HepG2 (cell line): Measurements from ENCODE around the gene EREG. TPM values are rescaled to one million over a fixed set of nuclear protein-coding genes. Genes with fewer than 3 reads are reported as not detected.

Experiments used
- ATAC-seq: fragments of 200-7000 bp; cut with Tn5 transposase; 3 replicates; pipeline ENCODE4 v1.9.1; 2020; ENCODE audit warnings: mild to moderate bottlenecking, moderate library complexity
- BruUV-seq: library from RNA; stranded (reverse); fragments of 400-500 nt; replicated peaks from 2 replicates; lab custom pipeline; 2021; lab: Mats Ljungman, UMichigan
- CTCF ChIA-PET: fragments of 300-600 bp; formaldehyde crosslinking; extraction: SDS; loops from one replicate; lab custom pipeline; 2021; ENCODE audit warnings: low total read pairs, inconsistent platforms, low intra/inter-chr PET ratio; lab: Yijun Ruan, JAX
- POLR2A ChIA-PET: fragments of 350-600 bp; sonication (Branson Sonifier 250); formaldehyde crosslinking; loops from one replicate; lab custom pipeline; 2020; ENCODE audit warnings: antibody characterized with exemption, inconsistent platforms; lab: Yijun Ruan, JAX
- DNase-seq: peaks from one replicate; pipeline ENCODE4 v3.0.0-alpha.2; 2015; ENCODE audit warnings: low spot score
- FAIRE-seq: peaks from 3 replicates; lab custom pipeline; 2011; peaks lifted over from hg19 to GRCh38; lab: Jason Lieb, UNC
- H2AFZ ChIP-seq: one replicate; pipeline ENCODE4 v1.6.1; 2011; ENCODE audit warnings: low read length, inconsistent platforms
- H3K27ac ChIP-seq: fragments of 300-600 bp; 3 replicates; pipeline ENCODE4 v1.8.0; 2011; ENCODE audit warnings: mixed run types, mild to moderate bottlenecking, mixed read lengths, low read length, inconsistent platforms; ENCODE audit not compliant: insufficient read depth; ENCODE audit errors: extremely low read length
- H3K27me3 ChIP-seq, 2 experiments: fragments of 200-600 bp in 1 of 2; 2 replicates in 1 of 2; 3 replicates in 1 of 2; pipeline versions ENCODE4 v1.6.0 to v1.8.0; 2011; ENCODE audit warnings: low read length in 2 of 2, mild to moderate bottlenecking in 2 of 2, moderate library complexity in 2 of 2, inconsistent platforms in 1 of 2; ENCODE audit not compliant: insufficient read depth in 2 of 2, control insufficient read depth in 1 of 2
- H3K36me3 ChIP-seq, 2 experiments: fragments of 200-600 bp in 1 of 2; replicated peaks in 1 of 2; 2 replicates in 1 of 2; 3 replicates in 1 of 2; pipeline versions ENCODE4 v1.5.1 to v1.8.0; 2011; ENCODE audit warnings: low read length in 2 of 2, inconsistent platforms in 1 of 2; ENCODE audit not compliant: insufficient read depth in 2 of 2, control insufficient read depth in 1 of 2
- H3K4me1 ChIP-seq: 2 replicates; pipeline ENCODE4 v1.5.1; 2012; ENCODE audit warnings: low read length, inconsistent platforms; ENCODE audit not compliant: insufficient read depth
- H3K4me2 ChIP-seq: 2 replicates; pipeline ENCODE4 v1.6.0; 2011; ENCODE audit warnings: low read depth, low read length, inconsistent platforms
- H3K4me3 ChIP-seq, 3 experiments: fragments of 200-600 bp in 1 of 3; sonication (generic), shearing (Covaris generic) in 1 of 3; replicated peaks in 1 of 3; 2 replicates each; pipeline ENCODE4 v1.5.1; 2011 to 2016; ENCODE audit warnings: low read length in 3 of 3, inconsistent platforms in 2 of 3, low read depth in 2 of 3, mild to moderate bottlenecking in 2 of 3, control low read depth in 1 of 3, mixed read lengths in 1 of 3; ENCODE audit not compliant: insufficient read depth in 1 of 3
- H3K79me2 ChIP-seq: one replicate; pipeline ENCODE4 v1.6.1; 2011; ENCODE audit warnings: low read length, inconsistent platforms; ENCODE audit not compliant: insufficient read depth
- H3K9ac ChIP-seq: 2 replicates; pipeline ENCODE4 v1.6.0; 2011; ENCODE audit warnings: mild to moderate bottlenecking, low read depth, low read length, inconsistent platforms; ENCODE audit not compliant: insufficient read depth
- H3K9me3 ChIP-seq: 2 replicates; pipeline ENCODE4 v1.5.1; 2012; ENCODE audit warnings: mild to moderate bottlenecking, low read length
- H4K20me1 ChIP-seq: 2 replicates; pipeline ENCODE4 v1.6.0; 2011; ENCODE audit warnings: inconsistent platforms, mild to moderate bottlenecking, low read length, moderate library complexity; ENCODE audit not compliant: insufficient read depth
- FIP1L1 ChIP-seq: fragments of 200-400 bp; formaldehyde crosslinking; IDR thresholded peaks from 2 replicates; pipeline ENCODE4 v1.6.1; 2018; ENCODE audit warnings: low read depth, mild to moderate bottlenecking, low read length, moderate library complexity, borderline replicate concordance; ENCODE audit not compliant: insufficient read depth
- HNF4G ChIP-seq, 2 experiments: sonication (generic) in 1 of 2; formaldehyde crosslinking in 1 of 2; IDR thresholded peaks; 2 replicates each; pipeline versions ENCODE4 v1.4.0 to v1.6.1; 2011 to 2020; ENCODE audit warnings: borderline replicate concordance in 2 of 2, low read depth in 2 of 2, mild to moderate bottlenecking in 2 of 2, low read length in 1 of 2, missing genetic modification reagents in 1 of 2, moderate library complexity in 1 of 2
- MED1 ChIP-seq: sonication (generic); formaldehyde crosslinking; IDR thresholded peaks from 2 replicates; pipeline ENCODE4 v1.4.0; 2020; ENCODE audit warnings: missing genetic modification reagents
- RARA ChIP-seq: IDR thresholded peaks from 2 replicates; pipeline ENCODE4 v1.6.1; 2016; ENCODE audit warnings: missing genetic modification reagents, missing compliant biosample characterization
- SP5 ChIP-seq: IDR thresholded peaks from 2 replicates; pipeline ENCODE4 v1.6.1; 2016; ENCODE audit warnings: low read depth, borderline replicate concordance
- ZNF24 ChIP-seq: fragments of 450-650 bp; IDR thresholded peaks from 2 replicates; pipeline ENCODE4 v1.6.1; 2017; ENCODE audit warnings: antibody characterized with exemption, mild to moderate bottlenecking
- ZNF367 ChIP-seq: sonication (generic); formaldehyde crosslinking; IDR thresholded peaks from 2 replicates; pipeline ENCODE4 v1.4.0; 2020; ENCODE audit warnings: missing genetic modification reagents, borderline replicate concordance
- WGBS: methylation state at CpG from one replicate; pipeline ENCODE4 v1.1.6; 2017; ENCODE audit warnings: low lambda C conversion rate; 5-methylcytosine and 5-hydroxymethylcytosine counted together
- in situ Hi-C: cut with HindIII; loops from 2 replicates; pipeline ENCODE4 v1.10.0; 2017; ENCODE audit warnings: low pct_unique_long_range_greater_than_20kb; ENCODE audit not compliant: extremely low pct_ligation_motif_present
- intact Hi-C: fragments of 100-400 bp; cut with micrococcal nuclease; formaldehyde crosslinking; loops from one replicate; pipeline ENCODE4 v1.10.0; 2022; ENCODE audit not compliant: unreplicated experiment
- polyA plus RNA-seq, 8 experiments: library from polyadenylated mRNA; depleted of rRNA in 3 of 8; stranded (reverse) in 7 of 8; unstranded in 1 of 8; fragments of >200 nt; fragmentation: Illumina TruSeq in 4 of 8; extraction: Trizol in 4 of 8; gene quantifications; 2 replicates each; pipeline versions ENCODE4 v1.2.1 to v1.2.3, GENCODE V29; 2011 to 2016; ENCODE audit warnings: low read depth in 4 of 8, missing spikeins in 1 of 8, mixed read lengths in 1 of 8; ENCODE audit not compliant: insufficient read depth in 1 of 8
- total RNA-seq, 5 experiments: library from RNA; depleted of rRNA; stranded (reverse); fragments of >200 nt; fragmentation: Illumina TruSeq; extraction: Trizol; gene quantifications; 2 replicates each; pipeline ENCODE4 v1.2.3, GENCODE V29; 2016; ENCODE audit warnings: low read depth in 1 of 5
- TF ChIP-seq, protein P1 (sequence below): sonication (generic); formaldehyde crosslinking; IDR thresholded peaks from 2 replicates; pipeline ENCODE4 v1.4.0; 2020; ENCODE audit warnings: missing genetic modification reagents
- TF ChIP-seq, protein P2 (sequence below): sonication (generic); formaldehyde crosslinking; IDR thresholded peaks from 2 replicates; pipeline ENCODE4 v1.4.0; 2020; ENCODE audit warnings: missing genetic modification reagents
- TF ChIP-seq, protein P3 (sequence below): sonication (generic); formaldehyde crosslinking; IDR thresholded peaks from 2 replicates; pipeline ENCODE4 v1.5.0; 2020; ENCODE audit warnings: mild to moderate bottlenecking, missing genetic modification reagents, borderline replicate concordance
- TF ChIP-seq, protein P4 (sequence below): sonication (generic); formaldehyde crosslinking; IDR thresholded peaks from 2 replicates; pipeline ENCODE4 v1.9.0; 2022; ENCODE audit warnings: missing genetic modification reagents, mild to moderate bottlenecking, borderline replicate concordance

EREG gene
- total and polyA plus RNA-seq, 2 of the 13 experiments (the other 11 are each of a cell fraction or from before 2014, with no cell fraction given): 0.11 to 0.13 TPM

DNA sequence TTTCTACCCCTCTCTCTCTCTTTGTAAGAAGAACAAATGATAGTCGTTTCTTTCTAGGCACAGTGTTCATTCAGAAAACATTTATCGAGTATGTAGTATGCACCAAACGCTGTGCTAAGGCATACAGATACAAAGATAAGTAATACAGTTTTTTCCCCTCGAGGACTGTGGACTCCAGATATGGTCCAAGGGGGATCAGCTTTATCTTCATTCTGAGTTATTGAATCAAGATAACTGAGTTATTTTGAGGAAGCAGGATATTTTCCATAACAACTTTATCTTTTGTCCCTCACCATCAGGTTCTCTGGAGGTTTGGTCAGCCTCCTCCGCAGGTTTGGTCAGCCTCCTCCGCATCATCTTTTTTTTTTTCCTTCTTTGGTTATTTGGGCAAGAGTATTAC is 15.0 kb downstream of the EREG start:
- Histone ChIP-seq H3K4me3 (no peak overlapping the region), H3K9me3 (no peaks in the 10 kb centered on the region), H2AFZ (no peak overlapping the region), H3K4me1 (no peaks in the 10 kb centered on the region), H3K27ac (no peak overlapping the region), H3K79me2 (no peaks in the 10 kb centered on the region), H3K4me2 (no peak overlapping the region), H3K27me3 (no peaks in the 10 kb centered on the region), H3K36me3 (no peaks in the 10 kb centered on the region), H4K20me1 (no peaks in the 10 kb centered on the region), H3K9ac (no peak overlapping the region)
- in situ Hi-C loops (loop anchor here (5.0 kb wide), 2 partner anchors 157 to 292 kb away; no protein-coding TSS in a partner anchor), intact Hi-C loops (no loop called here)
- TF ChIP-seq RARA (CRISPR knock-in tag) (no peak), ZNF24 (no peak), SP5 (CRISPR knock-in tag) (no peak), HNF4G (IDR thresholded peaks at IDR 0.05; ENCODE audit: borderline replicate concordance, low read depth, low read length) (no peak), HNF4G (CRISPR knock-in tag; IDR thresholded peaks at IDR 0.05; ENCODE audit: borderline replicate concordance, low read depth) (no peak), MED1 (no peak)
- ChIA-PET POLR2A (no interaction called here), CTCF (interaction anchor here (1.4 kb wide), 1 partner anchor 296 kb away, joined by 3 read pairs; no protein-coding TSS in a partner anchor)
- DNase-seq (no peak), FAIRE-seq (no peak), ATAC-seq (no peak)
- BruUV-seq: no TSS peak
- 69% methylated on average over 6 of the region's 6 CpGs for WGBS

DNA sequence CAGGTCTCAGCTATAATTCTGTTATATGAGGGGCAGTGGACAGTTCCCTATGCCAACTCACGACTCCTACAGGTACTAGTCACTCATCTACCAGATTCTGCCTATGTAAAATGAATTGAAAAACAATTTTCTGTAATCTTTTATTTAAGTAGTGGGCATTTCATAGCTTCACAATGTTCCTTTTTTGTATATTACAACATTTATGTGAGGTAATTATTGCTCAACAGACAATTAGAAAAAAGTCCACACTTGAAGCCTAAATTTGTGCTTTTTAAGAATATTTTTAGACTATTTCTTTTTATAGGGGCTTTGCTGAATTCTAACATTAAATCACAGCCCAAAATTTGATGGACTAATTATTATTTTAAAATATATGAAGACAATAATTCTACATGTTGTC is 20.4 kb downstream of the EREG start:
- Histone ChIP-seq H3K4me3 (no peak overlapping the region), H3K27ac (no peak overlapping the region), H3K79me2 (no peaks in the 10 kb centered on the region), H3K9me3 (no peaks in the 10 kb centered on the region), H3K27me3 (no peaks in the 10 kb centered on the region), H3K4me1 (no peaks in the 10 kb centered on the region), H4K20me1 (no peaks in the 10 kb centered on the region), H3K36me3 (no peaks in the 10 kb centered on the region), H2AFZ (no peak overlapping the region), H3K9ac (no peak overlapping the region), H3K4me2 (no peak overlapping the region)
- ATAC-seq: no peak
- POLR2A ChIA-PET: no interaction called here
- 6% methylated on average over 1 of the region's 1 CpG for WGBS
- no peak for DNase-seq
- intact Hi-C loops: no loop called here
- no peak for FAIRE-seq
- in situ Hi-C loops: no loop called here
- CTCF ChIA-PET: no interaction called here
- BruUV-seq: no TSS peak
- TF ChIP-seq, protein P1, sequence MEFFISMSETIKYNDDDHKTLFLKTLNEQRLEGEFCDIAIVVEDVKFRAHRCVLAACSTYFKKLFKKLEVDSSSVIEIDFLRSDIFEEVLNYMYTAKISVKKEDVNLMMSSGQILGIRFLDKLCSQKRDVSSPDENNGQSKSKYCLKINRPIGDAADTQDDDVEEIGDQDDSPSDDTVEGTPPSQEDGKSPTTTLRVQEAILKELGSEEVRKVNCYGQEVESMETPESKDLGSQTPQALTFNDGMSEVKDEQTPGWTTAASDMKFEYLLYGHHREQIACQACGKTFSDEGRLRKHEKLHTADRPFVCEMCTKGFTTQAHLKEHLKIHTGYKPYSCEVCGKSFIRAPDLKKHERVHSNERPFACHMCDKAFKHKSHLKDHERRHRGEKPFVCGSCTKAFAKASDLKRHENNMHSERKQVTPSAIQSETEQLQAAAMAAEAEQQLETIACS (CRISPR knock-in tag): no peak
- no peak for TF ChIP-seq FIP1L1
- TF ChIP-seq ZNF367: no peak
- TF ChIP-seq, protein P2, sequence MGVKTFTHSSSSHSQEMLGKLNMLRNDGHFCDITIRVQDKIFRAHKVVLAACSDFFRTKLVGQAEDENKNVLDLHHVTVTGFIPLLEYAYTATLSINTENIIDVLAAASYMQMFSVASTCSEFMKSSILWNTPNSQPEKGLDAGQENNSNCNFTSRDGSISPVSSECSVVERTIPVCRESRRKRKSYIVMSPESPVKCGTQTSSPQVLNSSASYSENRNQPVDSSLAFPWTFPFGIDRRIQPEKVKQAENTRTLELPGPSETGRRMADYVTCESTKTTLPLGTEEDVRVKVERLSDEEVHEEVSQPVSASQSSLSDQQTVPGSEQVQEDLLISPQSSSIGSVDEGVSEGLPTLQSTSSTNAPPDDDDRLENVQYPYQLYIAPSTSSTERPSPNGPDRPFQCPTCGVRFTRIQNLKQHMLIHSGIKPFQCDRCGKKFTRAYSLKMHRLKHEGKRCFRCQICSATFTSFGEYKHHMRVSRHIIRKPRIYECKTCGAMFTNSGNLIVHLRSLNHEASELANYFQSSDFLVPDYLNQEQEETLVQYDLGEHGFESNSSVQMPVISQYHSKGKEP: no peak
- TF ChIP-seq, protein P3, sequence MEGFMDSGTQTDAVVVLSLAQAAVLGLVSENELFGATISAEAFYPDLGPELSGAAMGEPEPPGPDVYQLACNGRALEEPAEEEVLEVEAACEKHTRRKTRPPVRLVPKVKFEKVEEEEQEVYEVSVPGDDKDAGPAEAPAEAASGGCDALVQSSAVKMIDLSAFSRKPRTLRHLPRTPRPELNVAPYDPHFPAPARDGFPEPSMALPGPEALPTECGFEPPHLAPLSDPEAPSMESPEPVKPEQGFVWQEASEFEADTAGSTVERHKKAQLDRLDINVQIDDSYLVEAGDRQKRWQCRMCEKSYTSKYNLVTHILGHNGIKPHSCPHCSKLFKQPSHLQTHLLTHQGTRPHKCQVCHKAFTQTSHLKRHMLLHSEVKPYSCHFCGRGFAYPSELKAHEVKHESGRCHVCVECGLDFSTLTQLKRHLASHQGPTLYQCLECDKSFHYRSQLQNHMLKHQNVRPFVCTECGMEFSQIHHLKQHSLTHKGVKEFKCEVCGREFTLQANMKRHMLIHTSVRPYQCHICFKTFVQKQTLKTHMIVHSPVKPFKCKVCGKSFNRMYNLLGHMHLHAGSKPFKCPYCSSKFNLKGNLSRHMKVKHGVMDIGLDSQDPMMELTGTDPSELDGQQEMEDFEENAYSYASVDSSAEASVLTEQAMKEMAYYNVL (CRISPR knock-in tag): no peak
- TF ChIP-seq, protein P4, sequence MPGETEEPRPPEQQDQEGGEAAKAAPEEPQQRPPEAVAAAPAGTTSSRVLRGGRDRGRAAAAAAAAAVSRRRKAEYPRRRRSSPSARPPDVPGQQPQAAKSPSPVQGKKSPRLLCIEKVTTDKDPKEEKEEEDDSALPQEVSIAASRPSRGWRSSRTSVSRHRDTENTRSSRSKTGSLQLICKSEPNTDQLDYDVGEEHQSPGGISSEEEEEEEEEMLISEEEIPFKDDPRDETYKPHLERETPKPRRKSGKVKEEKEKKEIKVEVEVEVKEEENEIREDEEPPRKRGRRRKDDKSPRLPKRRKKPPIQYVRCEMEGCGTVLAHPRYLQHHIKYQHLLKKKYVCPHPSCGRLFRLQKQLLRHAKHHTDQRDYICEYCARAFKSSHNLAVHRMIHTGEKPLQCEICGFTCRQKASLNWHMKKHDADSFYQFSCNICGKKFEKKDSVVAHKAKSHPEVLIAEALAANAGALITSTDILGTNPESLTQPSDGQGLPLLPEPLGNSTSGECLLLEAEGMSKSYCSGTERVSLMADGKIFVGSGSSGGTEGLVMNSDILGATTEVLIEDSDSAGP (CRISPR knock-in tag): no peak
